Tibial artery (tissue), 4 donors: Measurements from ENCODE around the gene NUCB1.

Source experiments
- DNase-seq, 2 donors: peaks; one replicate each; pipeline ENCODE4 v3.0.0-alpha.2; 2019
- H3K27ac ChIP-seq, 2 donors: fragments of 200-600 bp; sonication (generic) in 1 of 2; 1 replicate in 1 of 2; 2 replicates in 1 of 2; pipeline ENCODE4 v1.5.1; 2018 to 2019; ENCODE audit warnings: mild to moderate bottlenecking in 1 of 2
- H3K27me3 ChIP-seq, 2 donors: fragments of 200-600 bp; sonication (generic) in 1 of 2; one replicate each; pipeline versions ENCODE4 v1.5.1 to v1.6.0; 2016 to 2019
- H3K36me3 ChIP-seq, 3 donors: fragments of 200-600 bp; sonication (generic) in 2 of 3; one replicate each; pipeline ENCODE4 v1.5.1; 2016 to 2019; ENCODE audit warnings: mild to moderate bottlenecking in 2 of 3
- H3K4me1 ChIP-seq, 4 donors: fragments of 200-600 bp; sonication (generic) in 2 of 4; 1 replicate in 3 of 4; 2 replicates in 1 of 4; pipeline ENCODE4 v1.5.1; 2016 to 2019
- H3K4me3 ChIP-seq, 2 donors: fragments of 200-600 bp; sonication (generic) in 1 of 2; 1 replicate in 1 of 2; 2 replicates in 1 of 2; pipeline ENCODE4 v1.5.1; 2018 to 2019; ENCODE audit warnings: mild to moderate bottlenecking in 2 of 2
- H3K9me3 ChIP-seq, 3 donors: fragments of 200-600 bp; sonication (generic) in 1 of 3; one replicate each; pipeline ENCODE4 v1.5.1; 2016 to 2019
- CTCF ChIP-seq, 2 experiments: fragments of 200-600 bp in 1 of 2; fragments of 450-650 bp in 1 of 2; IDR thresholded peaks; one replicate each; pipeline ENCODE4 v1.5.1; 2017 to 2019; ENCODE audit warnings: antibody characterized with exemption in 2 of 2, mild to moderate bottlenecking in 1 of 2, moderate library complexity in 1 of 2
- intact Hi-C: fragments of 100-400 bp; cut with DNase I; formaldehyde crosslinking; loops from one replicate; pipeline ENCODE4 v1.15.0; 2023; ENCODE audit warnings: low total_unique reads

The NUCB1 gene

GRCh38 chr19:48899781-48900476 lies at the start of gene NUCB1:
Gene NUCB1 (plus strand): TSS chr19:48900312. CDS start chr19:48900797, 485 bp downstream.
- Histone ChIP-seq H3K27me3 (no peaks in the 10 kb centered on the region), H3K27ac (peak within 1 kb of the TSS; percentile 88), H3K4me3 (peak within 1 kb of the TSS; percentile 67 to 81), H3K9me3 (no peaks in the 10 kb centered on the region), H3K4me1 (peaks cover 0 to 46% (median 34%) of the 10 kb centered on the region in 4 donors), H3K36me3 (peaks cover 8 to 20% (median 9%) of the 10 kb centered on the region in 3 donors)
- intact Hi-C loops: no loop called here
- peak in 1 of 2 experiments; percentile 52 for TF ChIP-seq CTCF (IDR thresholded peaks at IDR 0.05)
- peak; percentile 100 for DNase-seq

DNA sequence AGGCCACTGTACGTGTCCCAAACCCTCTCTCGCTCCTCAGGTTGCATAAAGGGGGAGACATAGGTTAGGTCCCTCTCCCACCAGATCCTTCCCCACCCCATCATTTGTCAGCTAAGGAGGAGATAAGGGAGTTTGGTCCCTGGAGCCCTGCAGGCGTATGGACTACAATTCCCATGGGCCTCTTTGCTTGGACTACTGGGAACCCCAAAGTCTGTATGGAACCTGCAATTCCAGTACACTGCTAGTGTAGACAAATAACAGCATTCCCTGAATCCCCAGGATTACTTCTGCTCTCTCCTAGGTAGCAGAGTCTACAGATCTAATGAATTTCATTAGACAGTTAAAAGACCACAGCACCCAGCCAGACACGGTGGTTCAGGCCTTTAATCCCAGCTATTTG lies 47.8 kb upstream of the NUCB1 start:
- intact Hi-C loops: no loop called here

GRCh38 chr19:48853483-48853882 lies 46.6 kb upstream of the NUCB1 start:
- Histone ChIP-seq H3K4me3 (no peak overlapping the region), H3K27me3 (no peaks in the 10 kb centered on the region), H3K27ac (no peak overlapping the region), H3K4me1 (no peaks in the 10 kb centered on the region), H3K9me3 (no peaks in the 10 kb centered on the region), H3K36me3 (peaks cover 0 to 15% (median 0%) of the 10 kb centered on the region in 3 donors)
- DNase-seq: no peak
- no peak for TF ChIP-seq CTCF (IDR thresholded peaks at IDR 0.05)
- intact Hi-C loops: no loop called here

More for the DNA sequence above, 47.8 kb upstream of the NUCB1 start:
- Histone ChIP-seq H3K27me3 (no peaks in the 10 kb centered on the region), H3K27ac (no peak overlapping the region), H3K9me3 (no peaks in the 10 kb centered on the region), H3K36me3 (peaks cover 0 to 22% (median 5%) of the 10 kb centered on the region in 3 donors), H3K4me1 (no peaks in the 10 kb centered on the region), H3K4me3 (no peak overlapping the region)
- DNase-seq: no peak
- no peak for TF ChIP-seq CTCF (IDR thresholded peaks at IDR 0.05)

GRCh38 chr19:48854103-48854502 lies 46.0 kb upstream of the NUCB1 start:
- Histone ChIP-seq H3K36me3 (peaks cover 0 to 17% (median 0%) of the 10 kb centered on the region in 3 donors), H3K27ac (no peak overlapping the region), H3K4me3 (no peak overlapping the region), H3K27me3 (no peaks in the 10 kb centered on the region), H3K9me3 (no peaks in the 10 kb centered on the region), H3K4me1 (no peaks in the 10 kb centered on the region)
- DNase-seq: no peak
- no peak for TF ChIP-seq CTCF (IDR thresholded peaks at IDR 0.05)
- intact Hi-C loops: no loop called here

DNA sequence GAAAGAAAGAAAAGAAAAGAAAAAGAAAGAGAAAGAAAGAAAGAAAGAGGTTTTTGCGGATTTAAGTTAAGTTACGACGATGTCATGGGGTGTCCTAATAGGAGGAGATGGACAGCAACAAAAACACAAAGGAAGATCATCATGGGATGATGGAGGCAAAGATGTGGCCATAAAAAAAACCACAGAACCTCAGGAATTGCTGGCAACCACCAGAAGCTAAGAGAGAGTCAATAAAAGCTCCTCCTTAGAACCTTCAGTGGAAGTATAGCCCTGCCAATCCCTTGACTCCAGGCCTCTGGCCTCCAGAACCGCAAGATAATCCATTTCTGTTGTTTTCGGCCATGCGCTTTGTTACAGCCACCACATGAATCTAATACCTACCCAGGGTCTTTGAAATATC lies 43.2 kb upstream of the NUCB1 start:
- H3K36me3 ChIP-seq: peaks cover 0 to 38% (median 4%) of the 10 kb centered on the region in 3 donors
- no peak for TF ChIP-seq CTCF (IDR thresholded peaks at IDR 0.05)

More for the DNA sequence above, 43.2 kb upstream of the NUCB1 start:
- no peak overlapping the region for H3K27ac ChIP-seq
- DNase-seq: no peak
- no peaks in the 10 kb centered on the region for H3K27me3 ChIP-seq
- no peak overlapping the region for H3K4me3 ChIP-seq
- H3K9me3 ChIP-seq: no peaks in the 10 kb centered on the region
- H3K4me1 ChIP-seq: no peaks in the 10 kb centered on the region
- intact Hi-C loops: no loop called here
